HEK293 (cell line): ENCODE data around the gene WDR64.

Experiments
- SP2 ChIP-seq: fragments of 450-650 bp; formaldehyde crosslinking; IDR thresholded peaks from 2 replicates; pipeline ENCODE4 v1.5.1; 2016; ENCODE audit warnings: missing biosample characterization, missing genetic modification characterization
- ZNF24 ChIP-seq: fragments of 450-650 bp; formaldehyde crosslinking; IDR thresholded peaks from 2 replicates; pipeline ENCODE4 v1.5.1; 2016; ENCODE audit warnings: missing biosample characterization, missing genetic modification characterization

GRCh38 chr1:241802863-241803262 is 150.8 kb downstream of the WDR64 start:
- no peak for TF ChIP-seq ZNF24 (tag by site-specific recombination)
- no peak for TF ChIP-seq SP2 (tag by site-specific recombination)
